ENCODE measurements around the gene LPAR2. TPM values are rescaled to one million over a fixed set of nuclear protein-coding genes. Genes with fewer than 3 reads are reported as not detected.

The LPAR2 gene
- total and polyA plus RNA-seq, 2 experiments from 2014 or later: 39.4 to 63.1 TPM

- TF ChIP-seq, protein P1, sequence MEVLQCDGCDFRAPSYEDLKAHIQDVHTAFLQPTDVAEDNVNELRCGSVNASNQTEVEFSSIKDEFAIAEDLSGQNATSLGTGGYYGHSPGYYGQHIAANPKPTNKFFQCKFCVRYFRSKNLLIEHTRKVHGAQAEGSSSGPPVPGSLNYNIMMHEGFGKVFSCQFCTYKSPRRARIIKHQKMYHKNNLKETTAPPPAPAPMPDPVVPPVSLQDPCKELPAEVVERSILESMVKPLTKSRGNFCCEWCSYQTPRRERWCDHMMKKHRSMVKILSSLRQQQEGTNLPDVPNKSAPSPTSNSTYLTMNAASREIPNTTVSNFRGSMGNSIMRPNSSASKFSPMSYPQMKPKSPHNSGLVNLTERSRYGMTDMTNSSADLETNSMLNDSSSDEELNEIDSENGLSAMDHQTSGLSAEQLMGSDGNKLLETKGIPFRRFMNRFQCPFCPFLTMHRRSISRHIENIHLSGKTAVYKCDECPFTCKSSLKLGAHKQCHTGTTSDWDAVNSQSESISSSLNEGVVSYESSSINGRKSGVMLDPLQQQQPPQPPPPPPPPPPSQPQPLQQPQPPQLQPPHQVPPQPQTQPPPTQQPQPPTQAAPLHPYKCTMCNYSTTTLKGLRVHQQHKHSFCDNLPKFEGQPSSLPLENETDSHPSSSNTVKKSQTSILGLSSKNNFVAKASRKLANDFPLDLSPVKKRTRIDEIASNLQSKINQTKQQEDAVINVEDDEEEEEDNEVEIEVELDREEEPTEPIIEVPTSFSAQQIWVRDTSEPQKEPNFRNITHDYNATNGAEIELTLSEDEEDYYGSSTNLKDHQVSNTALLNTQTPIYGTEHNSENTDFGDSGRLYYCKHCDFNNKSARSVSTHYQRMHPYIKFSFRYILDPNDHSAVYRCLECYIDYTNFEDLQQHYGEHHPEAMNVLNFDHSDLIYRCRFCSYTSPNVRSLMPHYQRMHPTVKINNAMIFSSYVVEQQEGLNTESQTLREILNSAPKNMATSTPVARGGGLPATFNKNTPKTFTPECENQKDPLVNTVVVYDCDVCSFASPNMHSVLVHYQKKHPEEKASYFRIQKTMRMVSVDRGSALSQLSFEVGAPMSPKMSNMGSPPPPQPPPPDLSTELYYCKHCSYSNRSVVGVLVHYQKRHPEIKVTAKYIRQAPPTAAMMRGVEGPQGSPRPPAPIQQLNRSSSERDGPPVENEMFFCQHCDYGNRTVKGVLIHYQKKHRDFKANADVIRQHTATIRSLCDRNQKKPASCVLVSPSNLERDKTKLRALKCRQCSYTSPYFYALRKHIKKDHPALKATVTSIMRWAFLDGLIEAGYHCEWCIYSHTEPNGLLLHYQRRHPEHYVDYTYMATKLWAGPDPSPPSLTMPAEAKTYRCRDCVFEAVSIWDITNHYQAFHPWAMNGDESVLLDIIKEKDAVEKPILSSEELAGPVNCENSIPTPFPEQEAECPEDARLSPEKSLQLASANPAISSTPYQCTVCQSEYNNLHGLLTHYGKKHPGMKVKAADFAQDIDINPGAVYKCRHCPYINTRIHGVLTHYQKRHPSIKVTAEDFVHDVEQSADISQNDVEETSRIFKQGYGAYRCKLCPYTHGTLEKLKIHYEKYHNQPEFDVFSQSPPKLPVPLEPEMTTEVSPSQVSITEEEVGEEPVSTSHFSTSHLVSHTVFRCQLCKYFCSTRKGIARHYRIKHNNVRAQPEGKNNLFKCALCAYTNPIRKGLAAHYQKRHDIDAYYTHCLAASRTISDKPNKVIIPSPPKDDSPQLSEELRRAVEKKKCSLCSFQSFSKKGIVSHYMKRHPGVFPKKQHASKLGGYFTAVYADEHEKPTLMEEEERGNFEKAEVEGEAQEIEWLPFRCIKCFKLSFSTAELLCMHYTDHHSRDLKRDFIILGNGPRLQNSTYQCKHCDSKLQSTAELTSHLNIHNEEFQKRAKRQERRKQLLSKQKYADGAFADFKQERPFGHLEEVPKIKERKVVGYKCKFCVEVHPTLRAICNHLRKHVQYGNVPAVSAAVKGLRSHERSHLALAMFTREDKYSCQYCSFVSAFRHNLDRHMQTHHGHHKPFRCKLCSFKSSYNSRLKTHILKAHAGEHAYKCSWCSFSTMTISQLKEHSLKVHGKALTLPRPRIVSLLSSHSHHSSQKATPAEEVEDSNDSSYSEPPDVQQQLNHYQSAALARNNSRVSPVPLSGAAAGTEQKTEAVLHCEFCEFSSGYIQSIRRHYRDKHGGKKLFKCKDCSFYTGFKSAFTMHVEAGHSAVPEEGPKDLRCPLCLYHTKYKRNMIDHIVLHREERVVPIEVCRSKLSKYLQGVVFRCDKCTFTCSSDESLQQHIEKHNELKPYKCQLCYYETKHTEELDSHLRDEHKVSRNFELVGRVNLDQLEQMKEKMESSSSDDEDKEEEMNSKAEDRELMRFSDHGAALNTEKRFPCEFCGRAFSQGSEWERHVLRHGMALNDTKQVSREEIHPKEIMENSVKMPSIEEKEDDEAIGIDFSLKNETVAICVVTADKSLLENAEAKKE (CRISPR knock-in tag; IDR thresholded peaks at IDR 0.05): no peak
- TF ChIP-seq EZH2phosphoT487 (IDR thresholded peaks at IDR 0.05; ENCODE audit: unreplicated experiment) (no peak), ZNF331 (CRISPR knock-in tag; IDR thresholded peaks at IDR 0.05; ENCODE audit: low read depth) (no peak), ZNF114 (CRISPR knock-in tag; IDR thresholded peaks at IDR 0.05) (no peak)
Measured at GRCh38 chr19:19662344-19662743, 34.3 kb upstream of the LPAR2 start (continued).

- H3K36me3 Mint-ChIP-seq (ENCODE audit: low read depth): peaks cover 44% of the 10 kb centered on the region
- no peaks in the 10 kb centered on the region for H3K9me2 ChIP-seq (ENCODE audit: insufficient read depth)
- H3F3A ChIP-seq (replicated peaks; ENCODE audit: low read depth): peaks cover 13% of the 10 kb centered on the region; the same call in 1 of the 2 replicates
- peaks cover 17% of the 10 kb centered on the region; the same call in 1 of the 2 replicates for H3K36me3 ChIP-seq (ENCODE audit: insufficient read depth)
- peaks cover 9% of the 10 kb centered on the region for H3K27me3 Mint-ChIP-seq (ENCODE audit: insufficient read depth, low read depth, poor library complexity)
- H4K20me1 ChIP-seq (replicated peaks; ENCODE audit: insufficient read depth): peaks cover 12% of the 10 kb centered on the region
- peak overlapping the region; percentile 94 for H3K4me2 ChIP-seq
- no peak overlapping the region for H3K27ac Mint-ChIP-seq
- no peaks in the 10 kb centered on the region for H3K27me3 ChIP-seq (ENCODE audit: insufficient read depth)
- DNase-seq (ENCODE audit: low spot score): no peak
- peaks cover 9% of the 10 kb centered on the region for H3K4me1 ChIP-seq (ENCODE audit: insufficient read depth)
- peaks cover 18% of the 10 kb centered on the region for H3K4me1 Mint-ChIP-seq
- H2AFZ ChIP-seq: no peak overlapping the region
- H3K4me3 ChIP-seq: peak overlapping the region; percentile 95
- no peak overlapping the region for H3K27ac ChIP-seq (ENCODE audit: low read depth)
- H3K9me3 Mint-ChIP-seq: no peaks in the 10 kb centered on the region
- no peak for ATAC-seq
- peaks cover 44% of the 10 kb centered on the region for H3K79me2 ChIP-seq (replicated peaks; ENCODE audit: insufficient read depth)
- H3K4me3 Mint-ChIP-seq: peak overlapping the region; percentile 92
- TF ChIP-seq ZNF331 (CRISPR knock-in tag; IDR thresholded peaks at IDR 0.05; ENCODE audit: low read depth): no peak
- TF ChIP-seq EZH2 (IDR thresholded peaks at IDR 0.05; ENCODE audit: low read depth, unreplicated experiment): no peak
- no peak for TF ChIP-seq CREB1 (CRISPR knock-in tag; IDR thresholded peaks at IDR 0.05; ENCODE audit: low read depth)
- TF ChIP-seq NANOG (IDR thresholded peaks at IDR 0.05; ENCODE audit: borderline replicate concordance): no peak
- no peak for TF ChIP-seq POLR2AphosphoS5 (IDR thresholded peaks at IDR 0.05; ENCODE audit: low read depth)
- TF ChIP-seq, protein P2, sequence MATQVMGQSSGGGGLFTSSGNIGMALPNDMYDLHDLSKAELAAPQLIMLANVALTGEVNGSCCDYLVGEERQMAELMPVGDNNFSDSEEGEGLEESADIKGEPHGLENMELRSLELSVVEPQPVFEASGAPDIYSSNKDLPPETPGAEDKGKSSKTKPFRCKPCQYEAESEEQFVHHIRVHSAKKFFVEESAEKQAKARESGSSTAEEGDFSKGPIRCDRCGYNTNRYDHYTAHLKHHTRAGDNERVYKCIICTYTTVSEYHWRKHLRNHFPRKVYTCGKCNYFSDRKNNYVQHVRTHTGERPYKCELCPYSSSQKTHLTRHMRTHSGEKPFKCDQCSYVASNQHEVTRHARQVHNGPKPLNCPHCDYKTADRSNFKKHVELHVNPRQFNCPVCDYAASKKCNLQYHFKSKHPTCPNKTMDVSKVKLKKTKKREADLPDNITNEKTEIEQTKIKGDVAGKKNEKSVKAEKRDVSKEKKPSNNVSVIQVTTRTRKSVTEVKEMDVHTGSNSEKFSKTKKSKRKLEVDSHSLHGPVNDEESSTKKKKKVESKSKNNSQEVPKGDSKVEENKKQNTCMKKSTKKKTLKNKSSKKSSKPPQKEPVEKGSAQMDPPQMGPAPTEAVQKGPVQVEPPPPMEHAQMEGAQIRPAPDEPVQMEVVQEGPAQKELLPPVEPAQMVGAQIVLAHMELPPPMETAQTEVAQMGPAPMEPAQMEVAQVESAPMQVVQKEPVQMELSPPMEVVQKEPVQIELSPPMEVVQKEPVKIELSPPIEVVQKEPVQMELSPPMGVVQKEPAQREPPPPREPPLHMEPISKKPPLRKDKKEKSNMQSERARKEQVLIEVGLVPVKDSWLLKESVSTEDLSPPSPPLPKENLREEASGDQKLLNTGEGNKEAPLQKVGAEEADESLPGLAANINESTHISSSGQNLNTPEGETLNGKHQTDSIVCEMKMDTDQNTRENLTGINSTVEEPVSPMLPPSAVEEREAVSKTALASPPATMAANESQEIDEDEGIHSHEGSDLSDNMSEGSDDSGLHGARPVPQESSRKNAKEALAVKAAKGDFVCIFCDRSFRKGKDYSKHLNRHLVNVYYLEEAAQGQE (IDR thresholded peaks at IDR 0.05; ENCODE audit: unreplicated experiment): no peak
- no peak for TF ChIP-seq ZNF114 (CRISPR knock-in tag; IDR thresholded peaks at IDR 0.05)
- TF ChIP-seq STAT1 (IDR thresholded peaks at IDR 0.05; ENCODE audit: unreplicated experiment): no peak
- TF ChIP-seq EZH2phosphoT487 (IDR thresholded peaks at IDR 0.05; ENCODE audit: unreplicated experiment): no peak
Measured at GRCh38 chr19:19661675-19662251, 33.7 kb upstream of the LPAR2 start.

Measured in GM23338 (cell line).